HG02870 (cell line): ENCODE measurements around the gene TRIM69.
A peak's percentile ranks its signal among the peaks of the same experiment; 100 is the strongest.
"Not testable (repeated sequence)": the region's sequence is repeated elsewhere in the genome, so short reads cannot be mapped to it uniquely, and the experiment has no call there.

ENCODE experiments used
- ATAC-seq: cut with Tn5 transposase; IDR thresholded peaks from one replicate; pipeline ENCODE4 v1.9.1; 2021; ENCODE audit warnings: mild to moderate bottlenecking, moderate library complexity; ENCODE audit not compliant: unreplicated experiment

TRIM69 gene

GRCh38 chr15:44736181-44736765 is at the start of gene TRIM69:
Gene TRIM69 (plus strand): TSS chr15:44736528. CDS start chr15:44736705, 177 bp downstream.
- ATAC-seq = no peak

- ATAC-seq = not testable (repeated sequence)
Measured at GRCh38 chr15:44689318-44689717, 47.0 kb upstream of the TRIM69 start.

- ATAC-seq = not testable (repeated sequence)
Measured at GRCh38 chr15:44690245-44690644, 46.1 kb upstream of the TRIM69 start.

- no peak for ATAC-seq
Measured at GRCh38 chr15:44692659-44693058, 43.7 kb upstream of the TRIM69 start.

GRCh38 chr15:44694416-44694815 is 41.9 kb upstream of the TRIM69 start:
- no peak for ATAC-seq

GRCh38 chr15:44695294-44695693 is 41.0 kb upstream of the TRIM69 start:
- no peak for ATAC-seq

GRCh38 chr15:44697014-44697413 is 39.3 kb upstream of the TRIM69 start:
- no peak for ATAC-seq

GRCh38 chr15:44698641-44699040 is 37.7 kb upstream of the TRIM69 start:
- ATAC-seq = no peak

- not testable (repeated sequence) for ATAC-seq
Measured at GRCh38 chr15:44700676-44701075, 35.7 kb upstream of the TRIM69 start.

- ATAC-seq = no peak
Measured at GRCh38 chr15:44705986-44706385, 30.3 kb upstream of the TRIM69 start.

- no peak for ATAC-seq
Measured at GRCh38 chr15:44706401-44706800, 29.9 kb upstream of the TRIM69 start.

- no peak for ATAC-seq
Measured at GRCh38 chr15:44706946-44707636, 29.2 kb upstream of the TRIM69 start.

- ATAC-seq = no peak
Measured at GRCh38 chr15:44710236-44711095, 25.9 kb upstream of the TRIM69 start.

GRCh38 chr15:44711096-44711742 is 25.1 kb upstream of the TRIM69 start, which contains the start of the genes B2M and PATL2:
Gene B2M (plus strand): TSS chr15:44711517. CDS start chr15:44711547, 30 bp downstream.
Gene PATL2 (minus strand): TSS chr15:44711323. CDS start chr15:44676490, 34,833 bp downstream.
- ATAC-seq = peak; percentile 83

GRCh38 chr15:44711743-44712345 is 24.5 kb upstream of the TRIM69 start:
- ATAC-seq = peak; percentile 13

GRCh38 chr15:44712346-44713005 is 23.9 kb upstream of the TRIM69 start:
- no peak for ATAC-seq

- no peak for ATAC-seq
Measured at GRCh38 chr15:44713006-44713966, 23.0 kb upstream of the TRIM69 start.

GRCh38 chr15:44715142-44715796 is 21.1 kb upstream of the TRIM69 start:
- ATAC-seq = no peak
